Omental fat pad (tissue), 4 donors: Measurements from ENCODE around the gene LYPD6. TPM values are rescaled to one million over a fixed set of nuclear protein-coding genes. Genes with fewer than 3 reads are reported as not detected.

Experiments used
- ATAC-seq: fragments of 150-250 bp; one replicate; pipeline ENCODE4 v1.9.1; 2016; ENCODE audit warnings: mild to moderate bottlenecking, moderate library complexity; ENCODE audit not compliant: low FRiP score
- DNase-seq: peaks from one replicate; pipeline ENCODE4 v3.0.0-alpha.2; 2019; ENCODE audit warnings: low spot score
- CTCF ChIP-seq, 3 donors: fragments of 450-650 bp; IDR thresholded peaks; one replicate each; pipeline ENCODE4 v1.5.1; 2016 to 2017; ENCODE audit warnings: antibody characterized with exemption in 3 of 3, mild to moderate bottlenecking in 3 of 3, moderate library complexity in 2 of 3
- total RNA-seq, 4 donors: library from RNA; depleted of rRNA; stranded (reverse); fragments of >200 nt; gene quantifications; one replicate each; pipeline ENCODE4 v1.1.0, GENCODE V29; 2016

LYPD6 gene
- total RNA-seq, 4 donors from 2014 or later = 1.2 to 13.9 (median 2.0) TPM

- no peak for DNase-seq
- no peak for TF ChIP-seq CTCF (IDR thresholded peaks at IDR 0.05)
- no peak for ATAC-seq
Measured at GRCh38 chr2:149363958-149364357, 33.6 kb downstream of the LYPD6 start.

- TF ChIP-seq CTCF (IDR thresholded peaks at IDR 0.05) = no peak
- no peak for DNase-seq
Measured at GRCh38 chr2:149364839-149365238, 34.5 kb downstream of the LYPD6 start.

GRCh38 chr2:149365931-149366583, 35.7 kb downstream of the LYPD6 start:
- no peak for DNase-seq

More at GRCh38 chr2:149364839-149365238, 34.5 kb downstream of the LYPD6 start:
- ATAC-seq = no peak

GRCh38 chr2:149370061-149370775, 39.8 kb downstream of the LYPD6 start:
- no peak for ATAC-seq

More at GRCh38 chr2:149365931-149366583, 35.7 kb downstream of the LYPD6 start:
- ATAC-seq = no peak
- no peak for TF ChIP-seq CTCF (IDR thresholded peaks at IDR 0.05)

GRCh38 chr2:149371476-149371875, 41.1 kb downstream of the LYPD6 start:
- DNase-seq (no peak), ATAC-seq (no peak)
- no peak for TF ChIP-seq CTCF (IDR thresholded peaks at IDR 0.05)

More at GRCh38 chr2:149370061-149370775, 39.8 kb downstream of the LYPD6 start:
- DNase-seq = no peak
- no peak for TF ChIP-seq CTCF (IDR thresholded peaks at IDR 0.05)

- no peak for ATAC-seq
- no peak for DNase-seq
- no peak for TF ChIP-seq CTCF (IDR thresholded peaks at IDR 0.05)
Measured at GRCh38 chr2:149375801-149376361, 45.5 kb downstream of the LYPD6 start.
